Ishikawa (cell line): ENCODE data around the gene POP4.

Experiments
- CEBPB ChIP-seq: IDR thresholded peaks from 2 replicates; pipeline ENCODE4 v1.6.1; 2012
- CREB1 ChIP-seq: IDR thresholded peaks from 2 replicates; pipeline ENCODE4 v1.6.1; 2012; ENCODE audit warnings: low read depth
- EGR1 ChIP-seq: IDR thresholded peaks from 2 replicates; pipeline ENCODE4 v1.6.1; 2012
- EP300 ChIP-seq: IDR thresholded peaks from 2 replicates; pipeline ENCODE4 v1.6.1; 2012; ENCODE audit warnings: borderline replicate concordance
- FOXM1 ChIP-seq: IDR thresholded peaks from 2 replicates; pipeline ENCODE4 v1.6.1; 2012; ENCODE audit warnings: low read depth, borderline replicate concordance
- NFIC ChIP-seq: IDR thresholded peaks from 2 replicates; pipeline ENCODE4 v1.6.1; 2012
- RAD21 ChIP-seq: IDR thresholded peaks from 2 replicates; pipeline ENCODE4 v1.6.1; 2012; ENCODE audit warnings: low read depth
- TAF1 ChIP-seq: IDR thresholded peaks from 2 replicates; pipeline ENCODE4 v1.6.1; 2012; ENCODE audit warnings: low read depth, mild to moderate bottlenecking
- TCF12 ChIP-seq: IDR thresholded peaks from 2 replicates; pipeline ENCODE4 v1.6.1; 2012; ENCODE audit warnings: low read depth
- TEAD4 ChIP-seq: IDR thresholded peaks from 2 replicates; pipeline ENCODE4 v1.6.1; 2012
- YY1 ChIP-seq: IDR thresholded peaks from 2 replicates; pipeline ENCODE4 v1.6.1; 2012; ENCODE audit warnings: low read depth
- ZBTB7A ChIP-seq: IDR thresholded peaks from 2 replicates; pipeline ENCODE4 v1.6.1; 2012; ENCODE audit warnings: low read depth
- TF ChIP-seq, protein P1 (sequence below): IDR thresholded peaks from 2 replicates; pipeline ENCODE4 v1.6.1; 2012
- TF ChIP-seq, protein P2 (sequence below): IDR thresholded peaks from 2 replicates; pipeline ENCODE4 v1.6.1; 2012
- TF ChIP-seq, protein P3 (sequence below): IDR thresholded peaks from 2 replicates; pipeline ENCODE4 v1.6.1; 2012; ENCODE audit warnings: low read depth, mild to moderate bottlenecking

The POP4 gene

DNA sequence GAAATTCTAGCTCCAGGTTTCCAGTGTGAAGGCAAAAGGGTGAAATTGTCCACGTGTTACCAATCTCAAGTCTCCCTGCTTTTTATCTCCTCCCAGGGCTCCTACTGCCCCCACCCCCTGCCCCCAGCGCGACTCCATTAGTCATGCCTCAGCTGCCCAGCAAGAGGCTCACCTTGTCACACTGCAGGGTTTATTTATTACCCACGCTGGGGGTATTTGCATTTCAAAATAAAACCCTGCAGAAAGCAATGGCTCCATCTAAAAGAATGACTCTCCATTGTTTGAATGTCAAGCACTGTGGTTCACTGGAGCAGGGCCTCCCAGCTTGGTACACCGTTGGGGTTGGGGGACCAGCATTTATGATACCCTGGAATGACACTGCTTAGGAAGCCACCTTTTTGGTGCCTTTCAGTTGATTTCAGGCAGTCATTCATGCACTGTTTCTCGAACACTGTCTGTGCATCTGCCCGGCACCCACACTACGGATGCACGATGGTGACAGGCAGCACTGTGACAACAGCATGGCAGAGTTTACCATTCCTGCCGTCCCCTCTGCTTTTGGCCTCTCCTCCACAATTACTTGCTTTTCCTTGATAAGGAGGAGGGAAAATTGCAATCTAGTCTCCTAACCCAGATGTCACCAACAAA, 9.9 kb upstream of the POP4 start:
- no peak for TF ChIP-seq YY1
- TF ChIP-seq CEBPB: no peak
- TF ChIP-seq CREB1: no peak
- TF ChIP-seq, protein P1, sequence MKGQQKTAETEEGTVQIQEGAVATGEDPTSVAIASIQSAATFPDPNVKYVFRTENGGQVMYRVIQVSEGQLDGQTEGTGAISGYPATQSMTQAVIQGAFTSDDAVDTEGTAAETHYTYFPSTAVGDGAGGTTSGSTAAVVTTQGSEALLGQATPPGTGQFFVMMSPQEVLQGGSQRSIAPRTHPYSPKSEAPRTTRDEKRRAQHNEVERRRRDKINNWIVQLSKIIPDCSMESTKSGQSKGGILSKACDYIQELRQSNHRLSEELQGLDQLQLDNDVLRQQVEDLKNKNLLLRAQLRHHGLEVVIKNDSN: no peak
- TF ChIP-seq FOXM1: no peak
- TF ChIP-seq TEAD4: no peak
- no peak for TF ChIP-seq EGR1
- no peak for TF ChIP-seq EP300
- TF ChIP-seq, protein P2, sequence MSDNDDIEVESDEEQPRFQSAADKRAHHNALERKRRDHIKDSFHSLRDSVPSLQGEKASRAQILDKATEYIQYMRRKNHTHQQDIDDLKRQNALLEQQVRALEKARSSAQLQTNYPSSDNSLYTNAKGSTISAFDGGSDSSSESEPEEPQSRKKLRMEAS: no peak
- TF ChIP-seq ZBTB7A: no peak

DNA sequence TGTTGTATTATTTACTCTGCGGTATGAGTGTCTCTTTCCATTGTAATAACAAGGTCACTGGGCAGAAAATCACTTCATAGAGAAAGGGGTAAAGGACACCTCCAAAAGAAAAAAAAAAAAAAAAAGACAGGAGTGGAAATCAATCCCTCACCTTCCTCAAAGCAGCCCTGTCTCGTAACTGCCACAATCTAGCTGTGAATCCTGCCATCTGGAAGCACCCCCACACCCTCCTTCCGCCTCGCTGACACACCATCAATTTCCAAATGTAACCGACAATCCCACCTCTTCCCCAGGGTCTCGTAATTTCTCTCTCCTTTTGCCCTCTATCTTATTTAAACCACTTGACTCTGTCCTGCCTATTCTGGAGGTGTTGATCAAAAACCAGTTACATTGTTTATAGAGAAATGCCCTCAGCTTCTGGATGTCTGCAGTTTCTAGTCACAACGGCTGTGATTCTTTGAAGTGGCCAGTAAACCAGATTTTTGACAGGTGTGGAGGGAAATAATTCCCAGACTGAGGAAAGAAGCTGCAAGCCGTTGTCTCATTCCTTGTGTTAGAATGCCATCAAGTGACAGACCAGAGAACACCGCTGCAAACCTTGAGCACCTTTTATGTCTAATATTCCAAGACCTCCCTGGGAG, 9.1 kb upstream of the POP4 start:
- TF ChIP-seq, protein P3, sequence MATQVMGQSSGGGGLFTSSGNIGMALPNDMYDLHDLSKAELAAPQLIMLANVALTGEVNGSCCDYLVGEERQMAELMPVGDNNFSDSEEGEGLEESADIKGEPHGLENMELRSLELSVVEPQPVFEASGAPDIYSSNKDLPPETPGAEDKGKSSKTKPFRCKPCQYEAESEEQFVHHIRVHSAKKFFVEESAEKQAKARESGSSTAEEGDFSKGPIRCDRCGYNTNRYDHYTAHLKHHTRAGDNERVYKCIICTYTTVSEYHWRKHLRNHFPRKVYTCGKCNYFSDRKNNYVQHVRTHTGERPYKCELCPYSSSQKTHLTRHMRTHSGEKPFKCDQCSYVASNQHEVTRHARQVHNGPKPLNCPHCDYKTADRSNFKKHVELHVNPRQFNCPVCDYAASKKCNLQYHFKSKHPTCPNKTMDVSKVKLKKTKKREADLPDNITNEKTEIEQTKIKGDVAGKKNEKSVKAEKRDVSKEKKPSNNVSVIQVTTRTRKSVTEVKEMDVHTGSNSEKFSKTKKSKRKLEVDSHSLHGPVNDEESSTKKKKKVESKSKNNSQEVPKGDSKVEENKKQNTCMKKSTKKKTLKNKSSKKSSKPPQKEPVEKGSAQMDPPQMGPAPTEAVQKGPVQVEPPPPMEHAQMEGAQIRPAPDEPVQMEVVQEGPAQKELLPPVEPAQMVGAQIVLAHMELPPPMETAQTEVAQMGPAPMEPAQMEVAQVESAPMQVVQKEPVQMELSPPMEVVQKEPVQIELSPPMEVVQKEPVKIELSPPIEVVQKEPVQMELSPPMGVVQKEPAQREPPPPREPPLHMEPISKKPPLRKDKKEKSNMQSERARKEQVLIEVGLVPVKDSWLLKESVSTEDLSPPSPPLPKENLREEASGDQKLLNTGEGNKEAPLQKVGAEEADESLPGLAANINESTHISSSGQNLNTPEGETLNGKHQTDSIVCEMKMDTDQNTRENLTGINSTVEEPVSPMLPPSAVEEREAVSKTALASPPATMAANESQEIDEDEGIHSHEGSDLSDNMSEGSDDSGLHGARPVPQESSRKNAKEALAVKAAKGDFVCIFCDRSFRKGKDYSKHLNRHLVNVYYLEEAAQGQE: no peak
- TF ChIP-seq NFIC (no peak), RAD21 (peak; percentile 49), EGR1 (no peak), TAF1 (no peak)

DNA sequence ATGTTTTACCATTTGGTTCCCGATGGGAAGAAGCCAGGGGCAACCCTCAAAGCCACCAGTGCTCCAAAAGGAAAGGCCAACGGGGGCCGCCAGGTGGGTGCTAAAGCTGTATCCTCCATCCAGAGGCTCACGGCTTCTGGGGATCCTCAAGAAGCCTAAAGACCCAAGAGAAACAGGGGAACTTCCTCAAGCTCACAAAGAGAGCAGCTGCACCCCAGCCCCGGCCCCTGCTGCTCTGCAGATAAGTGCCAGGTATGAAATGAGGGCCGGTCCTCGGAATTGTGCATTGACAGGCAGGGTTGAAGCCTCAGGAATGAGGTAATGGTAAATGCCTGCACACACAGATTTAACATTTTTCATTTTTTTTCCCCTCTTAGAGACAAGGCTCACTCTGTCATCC, 8.0 kb upstream of the POP4 start:
- TF ChIP-seq FOXM1: no peak
- no peak for TF ChIP-seq TAF1
- no peak for TF ChIP-seq YY1
- TF ChIP-seq RAD21: no peak
- TF ChIP-seq, protein P3: no peak
- no peak for TF ChIP-seq NFIC
- no peak for TF ChIP-seq TEAD4
- no peak for TF ChIP-seq EGR1
- TF ChIP-seq EP300: no peak
- TF ChIP-seq ZBTB7A: no peak
- TF ChIP-seq, protein P2: no peak
- no peak for TF ChIP-seq CEBPB

DNA sequence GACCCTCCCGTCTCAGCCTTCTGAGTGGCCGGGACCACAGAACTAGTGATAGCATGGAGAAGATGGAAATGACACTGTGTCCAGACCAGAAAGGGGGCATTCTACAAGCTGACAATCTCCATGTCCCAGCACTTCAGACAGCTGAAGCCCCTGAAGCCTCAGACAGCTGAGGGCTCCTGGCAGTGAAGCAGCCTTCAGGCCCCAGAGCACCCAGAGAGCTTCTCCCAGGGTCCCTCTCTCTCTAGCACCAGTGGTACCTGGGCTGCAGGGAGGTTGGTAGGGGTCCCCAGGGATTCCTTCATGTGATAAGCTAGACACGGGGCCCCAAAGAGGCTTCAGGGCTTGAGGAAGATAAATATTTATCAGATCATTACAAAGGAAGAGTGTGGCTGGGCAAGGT, 7.6 kb upstream of the POP4 start:
- TF ChIP-seq ZBTB7A (no peak), CEBPB (no peak), CREB1 (no peak), EP300 (no peak), YY1 (no peak), TCF12 (no peak)
- TF ChIP-seq, protein P2: no peak
- TF ChIP-seq, protein P1: no peak
- TF ChIP-seq, protein P3: no peak

DNA sequence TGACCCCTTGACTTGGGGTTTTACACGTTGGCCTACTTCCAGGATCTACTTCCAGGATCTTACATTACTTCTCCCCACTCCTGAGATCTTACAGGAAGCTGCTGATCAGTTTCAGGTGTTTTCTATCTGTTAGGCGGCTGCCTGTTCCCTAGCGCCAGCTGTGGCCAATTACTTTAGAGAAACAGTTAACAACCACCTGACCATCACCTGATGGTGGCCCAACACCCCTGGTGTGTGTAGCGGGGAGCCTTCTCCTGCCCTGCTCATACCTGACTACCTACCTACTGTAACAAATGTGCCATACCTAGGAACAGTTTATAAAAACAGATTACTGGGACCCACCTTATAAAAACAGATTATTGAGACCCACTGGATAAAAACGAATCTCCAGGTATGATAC, 2.8 kb upstream of the POP4 start:
- no peak for TF ChIP-seq NFIC
- TF ChIP-seq TAF1: no peak
- TF ChIP-seq, protein P2: no peak
- no peak for TF ChIP-seq TEAD4
- TF ChIP-seq, protein P1: no peak
- no peak for TF ChIP-seq EP300
- no peak for TF ChIP-seq RAD21
- no peak for TF ChIP-seq CEBPB
- no peak for TF ChIP-seq EGR1
- no peak for TF ChIP-seq TCF12
- no peak for TF ChIP-seq YY1
- TF ChIP-seq ZBTB7A: no peak
- TF ChIP-seq, protein P3: no peak
